ENCODE measurements around the gene RNGTT. TPM values are rescaled to one million over a fixed set of nuclear protein-coding genes. Genes with fewer than 3 reads are reported as not detected.

Gene RNGTT
- total RNA-seq, 1 experiment from 2014 or later, result 19.4 TPM

- intact Hi-C loops (cut with micrococcal nuclease; ENCODE audit: unreplicated experiment), result no loop called here
- Mint-ChIP-seq H3K9me3 (ENCODE audit: low read depth, unreplicated experiment) (peaks cover 2% of the 10 kb centered on the region), H3K36me3 (ENCODE audit: insufficient read depth, unreplicated experiment) (no peaks in the 10 kb centered on the region), H3K4me3 (ENCODE audit: low read depth, unreplicated experiment) (no peak overlapping the region), H3K27ac (ENCODE audit: unreplicated experiment) (no peak overlapping the region), H3K27me3 (ENCODE audit: unreplicated experiment) (peaks cover 64% of the 10 kb centered on the region), H3K4me1 (ENCODE audit: low read depth, unreplicated experiment) (no peaks in the 10 kb centered on the region)
- CTCF ChIA-PET, result no interaction called here
- DNase-seq, result no peak
- no TSS peak for BruUV-seq (replicated peaks)
- TF ChIP-seq CTCF (IDR thresholded peaks at IDR 0.05; ENCODE audit: unreplicated experiment), result no peak
These were observed 378.7 kb downstream of the RNGTT start for GRCh38 chr6:88584581-88585275.

- BruUV-seq (replicated peaks), result no TSS peak
- Mint-ChIP-seq H3K4me3 (ENCODE audit: low read depth, unreplicated experiment) (no peak overlapping the region), H3K4me1 (ENCODE audit: low read depth, unreplicated experiment) (no peaks in the 10 kb centered on the region), H3K9me3 (ENCODE audit: low read depth, unreplicated experiment) (no peaks in the 10 kb centered on the region), H3K36me3 (ENCODE audit: insufficient read depth, unreplicated experiment) (no peaks in the 10 kb centered on the region), H3K27ac (ENCODE audit: unreplicated experiment) (no peak overlapping the region), H3K27me3 (ENCODE audit: unreplicated experiment) (peaks cover 5% of the 10 kb centered on the region)
- intact Hi-C loops (cut with micrococcal nuclease; ENCODE audit: unreplicated experiment), result no loop called here
- CTCF ChIA-PET, result interaction anchor here (0.6 kb wide), 1 partner anchor 328 kb away, joined by 3 read pairs; no protein-coding TSS in a partner anchor
- no peak for TF ChIP-seq CTCF (IDR thresholded peaks at IDR 0.05; ENCODE audit: unreplicated experiment)
- no peak for DNase-seq
These were observed 386.0 kb downstream of the RNGTT start for GRCh38 chr6:88577461-88577860.

GRCh38 chr6:88575536-88575935 lies 387.9 kb downstream of the RNGTT start:
- CTCF ChIA-PET, result interaction anchor here (0.6 kb wide), 2 partner anchors 26 to 232 kb away, joined by 3 read pairs; no protein-coding TSS in a partner anchor
- Mint-ChIP-seq H3K9me3 (ENCODE audit: low read depth, unreplicated experiment) (no peaks in the 10 kb centered on the region), H3K4me1 (ENCODE audit: low read depth, unreplicated experiment) (no peaks in the 10 kb centered on the region), H3K36me3 (ENCODE audit: insufficient read depth, unreplicated experiment) (no peaks in the 10 kb centered on the region), H3K27ac (ENCODE audit: unreplicated experiment) (no peak overlapping the region), H3K4me3 (ENCODE audit: low read depth, unreplicated experiment) (no peak overlapping the region), H3K27me3 (ENCODE audit: unreplicated experiment) (peaks cover 24% of the 10 kb centered on the region)
- no peak for TF ChIP-seq CTCF (IDR thresholded peaks at IDR 0.05; ENCODE audit: unreplicated experiment)
- DNase-seq, result no peak
- intact Hi-C loops (cut with micrococcal nuclease; ENCODE audit: unreplicated experiment), result no loop called here
- no TSS peak for BruUV-seq (replicated peaks)

- Mint-ChIP-seq H3K4me3 (ENCODE audit: low read depth, unreplicated experiment) (no peak overlapping the region), H3K9me3 (ENCODE audit: low read depth, unreplicated experiment) (no peaks in the 10 kb centered on the region), H3K4me1 (ENCODE audit: low read depth, unreplicated experiment) (no peaks in the 10 kb centered on the region), H3K27me3 (ENCODE audit: unreplicated experiment) (peaks cover 24% of the 10 kb centered on the region), H3K36me3 (ENCODE audit: insufficient read depth, unreplicated experiment) (no peaks in the 10 kb centered on the region), H3K27ac (ENCODE audit: unreplicated experiment) (no peak overlapping the region)
- no peak for TF ChIP-seq CTCF (IDR thresholded peaks at IDR 0.05; ENCODE audit: unreplicated experiment)
- intact Hi-C loops (cut with micrococcal nuclease; ENCODE audit: unreplicated experiment), result no loop called here
- CTCF ChIA-PET, result no interaction called here
- no peak for DNase-seq
- no TSS peak for BruUV-seq (replicated peaks)
These were observed 388.8 kb downstream of the RNGTT start for GRCh38 chr6:88574651-88575050.
